G401.6 (cell line): ENCODE results near the gene HYCC1.
A peak's percentile ranks its signal among the peaks of the same experiment; 100 is the strongest.
"Not testable (repeated sequence)": the region's sequence is repeated elsewhere in the genome, so short reads cannot be mapped to it uniquely, and the experiment has no call there.

ENCODE experiments used
- FAIRE-seq: peaks from 2 replicates; lab custom pipeline; 2012; peaks lifted over from hg19 to GRCh38; lab: Jason Lieb, UNC

HYCC1 gene

DNA sequence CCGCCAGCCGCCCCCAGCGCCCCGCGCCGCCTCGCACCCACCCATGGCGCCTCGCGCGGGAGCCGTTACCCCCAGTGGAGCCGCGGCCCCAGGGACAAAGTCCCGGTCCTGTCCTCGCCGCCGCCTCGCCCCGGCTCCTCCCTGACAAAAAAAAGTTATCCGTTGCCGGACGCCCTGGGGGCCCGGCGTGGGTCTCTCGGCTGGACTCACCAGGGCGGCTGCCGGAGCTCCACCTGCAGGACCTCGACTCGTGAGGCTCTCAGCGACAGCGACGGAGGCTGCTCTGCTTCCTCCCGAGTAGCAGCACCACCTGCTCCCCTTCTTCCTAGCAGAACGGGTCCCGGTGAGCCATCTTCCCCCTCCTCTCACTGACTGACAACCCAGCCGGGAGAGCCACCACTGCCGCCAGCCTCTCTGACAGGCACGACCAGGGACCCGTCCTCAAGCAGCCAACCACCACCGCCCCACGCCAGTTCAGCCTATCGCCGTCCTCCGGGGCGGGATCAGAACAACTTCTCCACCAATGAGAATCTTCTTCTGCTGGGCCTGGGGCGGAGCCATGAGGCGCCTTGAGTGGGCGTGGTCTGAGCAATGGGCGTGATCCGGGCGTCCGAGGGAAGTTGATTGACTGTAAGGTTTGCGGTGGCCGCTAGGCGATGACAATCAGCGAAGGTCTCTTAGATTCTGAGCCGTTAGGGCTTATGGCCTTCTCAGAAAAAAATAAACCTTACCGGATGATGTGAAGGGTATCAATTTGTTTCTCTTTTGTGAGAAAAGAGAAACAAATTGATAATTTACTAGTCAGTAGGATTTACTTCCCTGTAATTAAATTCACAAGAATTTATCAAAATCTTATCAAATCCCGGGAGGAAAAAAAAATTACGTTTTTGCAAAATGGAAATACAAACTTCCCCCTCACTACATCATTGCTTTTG, at the start of gene HYCC1:
TSS of gene HYCC1 (minus strand) at position 416 of the 935 bp plus-strand sequence. CDS start 23,019 bp downstream, outside the sequence.
- peak; percentile 100 for FAIRE-seq

DNA sequence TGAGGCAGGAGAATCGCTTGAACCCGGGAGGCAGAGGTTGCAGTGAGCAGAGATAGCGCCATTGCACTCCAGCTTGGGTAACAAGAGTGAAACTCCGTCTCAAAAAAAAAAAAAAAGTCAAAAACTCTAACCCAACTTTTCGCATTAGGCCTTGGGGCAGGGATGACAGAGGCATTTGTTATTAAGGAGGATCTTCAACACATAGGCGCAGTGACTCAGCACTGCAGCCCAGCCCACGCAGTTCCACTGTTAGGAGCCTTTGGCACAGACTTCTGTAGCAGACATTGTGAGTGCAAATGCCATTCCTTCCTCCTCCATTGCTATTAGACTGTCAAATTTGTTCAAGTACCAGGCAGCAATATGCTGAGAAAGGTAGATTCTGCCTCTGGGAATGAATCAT, 48.5 kb upstream of the HYCC1 start:
- no peak for FAIRE-seq

DNA sequence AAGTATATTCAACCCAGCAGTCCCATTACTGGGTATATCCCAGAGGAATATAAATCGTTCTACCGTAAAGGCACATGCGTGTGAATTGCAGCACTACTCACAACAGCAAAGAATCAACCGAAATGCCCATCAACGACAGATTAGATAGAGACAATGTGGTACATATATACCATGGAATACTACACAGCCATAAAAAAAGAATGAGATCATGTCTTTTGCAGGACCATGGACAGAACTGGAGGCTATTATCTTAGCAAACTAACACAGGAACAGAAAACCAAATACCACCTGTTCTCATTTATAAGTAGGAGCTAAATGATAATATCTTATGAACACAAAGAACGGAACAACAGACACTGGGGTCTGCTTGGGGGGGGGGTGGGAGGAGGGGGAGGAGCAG, 47.4 kb upstream of the HYCC1 start:
- no peak for FAIRE-seq

DNA sequence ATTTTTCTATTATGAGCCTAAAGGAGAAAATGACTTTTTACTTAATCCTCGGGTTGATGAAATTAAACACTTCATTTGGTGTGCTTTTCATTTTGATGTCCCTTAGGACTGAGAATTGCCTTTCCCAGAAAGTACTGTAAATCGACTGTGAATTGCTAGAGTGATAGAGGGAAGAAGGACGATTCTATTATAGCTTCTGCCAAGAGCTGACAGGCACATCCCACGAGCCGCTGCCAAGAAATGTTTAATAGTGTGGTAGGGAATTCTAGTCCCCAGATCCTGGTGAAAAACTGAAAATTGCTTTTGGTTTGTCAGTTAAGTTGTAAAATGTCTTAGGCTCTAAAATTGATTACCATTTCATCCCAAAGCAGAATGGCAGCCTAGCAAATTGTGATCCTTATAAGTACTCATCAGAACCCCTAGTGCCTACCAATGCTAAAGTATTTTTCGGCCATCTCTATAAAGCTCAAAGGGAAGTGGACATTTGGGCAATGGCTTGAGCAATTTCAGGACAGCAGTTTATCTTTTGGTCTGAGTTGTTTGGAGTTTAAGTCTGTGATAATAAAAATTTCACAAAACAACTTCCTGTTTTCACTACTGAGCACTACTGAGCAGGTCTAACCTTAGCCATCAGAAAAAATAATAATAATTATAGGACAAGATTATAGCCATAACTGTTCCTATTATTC, 44.6 kb upstream of the HYCC1 start:
- no peak for FAIRE-seq

DNA sequence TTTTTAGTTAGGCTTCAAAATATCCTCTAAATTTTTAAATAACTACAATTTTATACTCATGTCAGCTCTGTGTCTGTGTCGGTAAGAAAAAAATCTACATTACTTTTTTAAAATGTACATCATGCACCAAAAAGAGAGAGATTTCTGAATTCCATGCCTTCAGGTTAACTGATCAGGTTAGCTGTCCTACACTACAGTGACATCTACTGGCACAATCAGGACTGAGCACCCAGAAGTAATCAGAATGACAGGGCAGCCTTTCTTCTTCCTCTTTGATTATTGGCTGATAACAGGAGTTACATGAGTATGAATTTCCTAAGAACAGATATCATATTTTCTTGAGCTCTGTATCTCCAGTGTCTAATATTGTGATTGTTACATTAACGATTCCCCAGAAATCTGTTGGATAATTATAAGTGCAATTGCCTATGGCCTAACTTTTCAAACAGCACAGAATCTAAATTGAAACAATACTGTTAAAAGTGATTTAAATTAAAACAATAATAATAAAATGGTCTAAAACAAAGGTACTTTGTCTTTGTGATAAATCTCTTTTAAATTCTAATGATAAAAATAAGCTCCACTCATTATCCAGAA, 41.8 kb upstream of the HYCC1 start:
- FAIRE-seq: peak; percentile 99

DNA sequence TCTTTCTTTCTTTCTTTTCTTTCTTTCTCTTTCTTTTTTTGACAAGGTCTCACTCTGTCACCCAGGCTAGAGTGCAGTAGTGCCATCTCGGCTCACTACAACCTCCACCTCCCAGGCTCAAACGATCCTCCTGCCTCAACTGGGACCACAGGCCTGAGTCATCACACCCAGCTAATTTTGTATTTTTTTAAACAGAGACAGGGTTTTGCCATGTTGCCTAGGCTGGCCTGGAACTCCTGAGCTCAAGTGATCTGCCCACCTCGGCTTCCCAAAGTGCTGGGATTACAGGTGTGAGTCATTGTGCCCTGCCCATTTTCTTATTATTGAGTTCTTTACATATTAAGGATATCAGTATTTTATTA, 37.2 kb upstream of the HYCC1 start:
- not testable (repeated sequence) for FAIRE-seq

DNA sequence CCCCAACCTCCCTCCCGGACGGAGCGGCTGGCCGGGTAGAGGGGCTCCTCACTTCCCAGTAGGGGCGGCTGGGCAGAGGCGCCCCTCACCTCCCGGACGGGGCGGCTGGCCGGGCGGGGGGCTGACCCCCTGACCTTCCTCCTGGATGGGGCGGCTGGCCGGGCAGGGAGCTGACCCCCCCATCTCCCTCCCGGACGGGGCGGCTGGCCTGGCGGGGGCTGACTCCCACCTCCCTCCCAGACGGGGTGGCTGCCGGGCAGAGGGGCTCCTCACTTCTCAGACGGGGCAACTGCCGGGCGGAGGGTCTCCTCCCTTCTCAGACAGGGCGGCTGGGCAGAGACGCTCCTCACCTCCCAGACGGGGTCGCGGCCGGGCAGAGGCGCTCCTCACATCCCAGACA, 32.4 kb upstream of the HYCC1 start:
- not testable (repeated sequence) for FAIRE-seq

DNA sequence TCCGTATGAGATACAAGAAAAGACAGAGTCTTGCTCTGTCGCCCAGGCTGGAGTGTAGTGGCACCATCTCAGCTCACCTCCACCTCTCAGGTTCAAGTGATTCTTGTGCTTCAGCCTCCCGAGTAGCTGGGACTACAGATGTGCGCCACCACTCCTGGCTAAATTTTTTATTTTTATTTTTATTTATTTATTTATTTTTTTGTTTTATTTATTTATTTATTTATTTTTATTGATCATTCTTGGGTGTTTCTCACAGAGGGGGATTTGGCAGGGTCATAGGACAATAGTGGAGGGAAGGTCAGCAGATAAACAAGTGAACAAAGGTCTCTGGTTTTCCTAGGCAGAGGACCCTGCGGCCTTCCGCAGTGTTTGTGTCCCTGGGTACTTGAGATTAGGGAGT, 31.2 kb upstream of the HYCC1 start:
- not testable (repeated sequence) for FAIRE-seq

DNA sequence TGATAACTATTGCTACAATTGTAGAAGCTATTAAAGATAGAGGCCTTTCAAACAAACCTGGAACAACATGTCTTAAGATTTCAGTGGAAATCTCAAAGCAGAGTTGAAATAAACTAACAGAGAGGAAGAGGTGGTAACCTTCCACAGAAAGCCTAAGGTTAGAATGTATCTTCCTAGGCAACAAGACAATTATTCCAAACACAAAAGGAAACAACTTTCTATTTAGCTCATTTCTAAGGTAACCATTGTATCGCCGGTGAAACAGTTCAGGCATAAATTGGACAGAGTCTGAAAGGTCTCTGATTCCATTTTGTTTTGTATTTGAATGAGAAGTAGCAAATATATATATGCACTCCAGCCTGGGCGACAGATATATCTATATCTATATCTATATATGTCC, 30.7 kb upstream of the HYCC1 start:
- FAIRE-seq: peak; percentile 77

DNA sequence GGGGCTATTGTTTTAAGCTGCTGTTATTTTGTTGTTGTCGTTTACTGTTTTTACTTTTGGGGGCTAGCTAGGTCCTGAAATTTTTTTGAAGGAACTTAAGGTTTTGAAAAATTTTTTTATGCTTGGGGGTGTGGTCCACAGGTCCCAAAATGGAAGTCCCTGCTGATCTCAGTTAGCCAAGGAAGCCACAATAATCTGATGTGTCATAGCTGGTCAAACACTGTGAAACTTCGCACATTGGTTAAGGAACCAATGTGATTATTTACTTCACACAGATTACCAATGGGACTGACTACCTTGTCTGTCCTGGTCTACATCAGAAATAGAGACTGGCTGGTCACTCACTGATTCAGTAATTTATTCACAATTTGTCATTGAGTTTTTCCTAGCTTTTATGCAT, 29.5 kb upstream of the HYCC1 start:
- FAIRE-seq: no peak

DNA sequence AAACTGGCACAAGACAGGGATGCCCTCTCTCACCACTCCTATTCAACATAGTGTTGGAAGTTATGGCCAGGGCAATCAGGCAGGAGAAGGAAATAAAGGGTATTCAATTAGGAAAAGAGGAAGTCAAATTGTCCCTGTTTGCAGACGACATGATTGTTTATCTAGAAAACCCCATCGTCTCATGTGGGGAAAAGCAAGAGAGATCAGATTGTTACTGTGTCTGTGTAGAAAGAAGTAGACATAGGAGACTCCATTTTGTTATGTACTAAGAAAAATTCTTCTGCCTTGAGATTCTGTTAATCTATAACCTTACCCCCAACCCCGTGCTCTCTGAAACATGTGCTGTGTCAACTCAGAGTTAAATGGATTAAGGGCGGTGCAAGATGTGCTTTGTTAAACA, 25.7 kb upstream of the HYCC1 start:
- not testable (repeated sequence) for FAIRE-seq

DNA sequence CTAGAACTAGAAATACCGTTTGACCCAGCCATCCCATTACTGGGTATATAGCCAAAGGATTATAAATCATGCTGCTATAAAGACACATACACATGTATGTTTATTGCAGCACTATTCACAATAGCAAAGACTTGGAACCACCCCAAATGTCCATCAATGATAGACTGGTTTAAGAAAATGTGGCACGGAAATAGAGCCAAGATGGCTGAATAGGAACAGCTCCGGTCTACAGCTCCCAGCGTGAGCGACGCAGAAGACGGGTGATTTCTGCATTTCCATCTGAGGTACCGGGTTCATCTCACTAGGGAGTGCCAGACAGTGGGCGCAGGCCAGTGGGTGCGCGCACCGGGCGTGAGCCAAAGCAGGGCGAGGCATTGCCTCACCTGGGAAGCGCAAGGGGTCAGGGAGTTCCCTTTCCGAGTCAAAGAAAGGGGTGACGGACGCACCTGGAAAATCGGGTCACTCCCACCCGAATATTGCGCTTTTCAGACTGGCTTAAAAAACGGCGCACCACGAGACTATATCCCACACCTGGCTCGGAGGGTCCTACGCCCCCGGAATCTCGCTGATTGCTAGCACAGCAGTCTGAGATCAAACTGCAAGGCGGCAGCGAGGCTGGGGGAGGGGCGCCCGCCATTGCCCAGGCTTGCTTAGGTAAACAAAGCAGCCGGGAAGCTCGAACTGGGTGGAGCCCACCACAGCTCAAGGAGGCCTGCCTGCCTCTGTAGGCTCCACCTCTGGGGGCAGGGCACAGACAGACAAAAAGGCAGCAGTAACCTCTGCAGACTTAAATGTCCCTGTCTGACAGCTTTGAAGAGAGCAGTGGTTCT, 21.8 kb upstream of the HYCC1 start:
- FAIRE-seq: not testable (repeated sequence)

DNA sequence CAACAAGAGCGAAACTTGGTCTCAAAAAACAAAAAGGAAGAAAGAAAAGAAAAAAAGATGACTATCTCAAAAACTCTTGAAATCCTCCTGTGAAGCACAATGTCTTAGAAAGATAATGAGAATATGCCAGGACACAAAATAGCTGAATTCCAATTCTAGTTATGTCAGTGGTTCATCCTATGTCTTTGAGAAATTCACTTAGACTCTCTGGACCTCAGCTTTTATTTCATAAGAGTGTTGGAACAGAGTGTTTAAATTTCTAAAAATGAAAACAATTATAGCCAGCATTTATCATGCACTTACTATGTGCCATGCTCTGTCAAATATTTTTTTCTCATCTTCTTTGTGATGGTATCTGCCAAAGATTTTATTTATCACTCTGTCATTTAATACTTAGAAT, 13.3 kb upstream of the HYCC1 start:
- no peak for FAIRE-seq

DNA sequence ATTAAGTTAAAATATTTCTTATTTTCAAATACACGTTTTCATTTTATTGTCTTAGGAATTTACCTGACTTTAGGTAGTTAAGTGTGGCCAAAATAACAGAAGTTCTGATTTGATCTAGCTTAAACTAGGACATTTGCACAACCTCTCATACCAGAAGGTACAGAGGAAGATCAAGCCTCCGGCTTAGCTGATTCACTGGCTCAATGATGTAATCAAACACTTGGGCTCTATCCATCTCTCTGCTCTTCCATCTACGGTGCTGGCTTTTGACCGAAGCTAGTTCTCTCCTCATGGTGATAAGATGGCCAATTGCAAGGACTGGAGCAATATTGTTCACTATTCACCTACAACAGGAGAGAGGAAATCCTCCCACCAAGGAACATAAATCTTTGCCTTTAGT, 12.2 kb upstream of the HYCC1 start:
- FAIRE-seq: no peak

DNA sequence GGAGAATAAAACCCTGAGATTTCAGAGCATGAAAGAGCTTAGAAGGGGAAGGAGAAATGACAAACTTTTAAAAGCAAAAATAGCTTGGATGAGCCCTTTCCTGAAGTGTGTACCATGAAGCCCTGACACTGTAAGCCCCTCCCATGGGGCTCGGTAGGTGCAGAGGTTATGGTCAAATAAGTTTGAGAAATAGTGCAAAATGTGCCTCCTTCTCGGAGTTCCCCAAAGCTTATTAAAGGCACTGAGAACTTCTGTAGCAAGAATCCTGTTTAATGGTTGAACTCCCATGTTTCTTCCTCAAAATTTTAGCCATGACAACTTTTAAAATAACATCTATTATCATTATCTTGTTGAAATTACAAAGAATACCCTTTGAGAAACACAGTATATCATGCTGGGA, 10.5 kb upstream of the HYCC1 start:
- FAIRE-seq: no peak

DNA sequence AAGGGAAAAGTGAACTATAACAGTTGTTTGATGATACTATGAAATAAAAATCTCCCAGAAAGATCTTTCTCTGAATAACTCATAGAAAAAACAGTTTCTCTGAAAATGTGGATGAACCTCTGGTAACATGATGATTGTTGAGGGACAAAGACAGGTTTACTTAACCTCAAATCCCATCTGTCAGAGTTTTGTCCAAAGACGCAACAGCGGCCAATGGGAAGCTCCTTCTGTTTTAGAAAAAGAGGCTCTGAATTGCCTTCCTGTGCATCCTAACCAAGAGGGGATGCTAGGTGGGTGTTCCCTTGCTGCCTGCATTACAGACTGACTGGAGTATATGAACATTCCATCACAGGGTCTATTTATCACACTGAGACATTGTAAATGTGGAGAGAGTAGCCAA, 8.9 kb upstream of the HYCC1 start:
- no peak for FAIRE-seq

DNA sequence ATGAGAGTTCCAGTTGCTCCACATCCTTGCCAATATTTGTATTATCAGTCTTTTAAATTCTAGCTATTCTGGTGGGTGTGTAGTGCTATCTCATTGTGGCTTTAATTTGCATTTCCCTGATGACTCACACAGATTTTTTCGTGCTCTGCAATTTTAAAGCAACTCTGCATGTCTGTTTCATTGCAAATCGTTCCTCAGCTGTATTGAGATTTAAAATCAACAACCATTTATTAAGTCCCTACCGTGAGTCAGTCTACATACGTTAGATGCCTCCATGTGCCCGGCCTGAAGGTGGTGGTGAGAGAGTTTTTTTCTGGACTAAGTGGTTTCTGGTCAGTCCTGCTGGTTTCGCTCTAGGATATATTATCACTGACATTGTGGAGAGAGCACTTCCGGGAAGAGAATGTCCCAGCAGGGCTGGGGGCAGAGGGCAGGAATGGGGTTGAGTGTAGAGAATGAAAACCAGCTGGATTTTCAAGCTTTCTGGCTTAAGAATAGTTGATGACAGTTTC, 8.4 kb upstream of the HYCC1 start:
- no peak for FAIRE-seq

DNA sequence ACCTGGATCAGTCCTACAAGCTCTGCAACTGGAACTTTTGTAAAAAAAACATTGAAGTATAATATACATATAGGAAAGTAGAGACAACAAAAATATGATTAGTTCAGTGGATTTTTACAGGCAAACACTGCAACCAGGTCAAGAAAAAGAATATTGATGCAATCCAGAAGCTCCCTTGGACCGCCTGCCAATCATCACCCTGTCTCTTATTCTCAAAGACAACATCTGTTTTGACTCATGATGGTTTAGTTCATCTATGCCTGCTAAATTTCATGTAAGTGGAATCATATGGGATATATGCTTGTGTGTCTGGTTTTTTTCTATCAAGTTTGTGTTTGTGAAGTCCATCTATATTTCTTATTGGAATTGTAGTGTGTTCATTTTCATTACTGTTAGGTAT, 7.7 kb upstream of the HYCC1 start:
- no peak for FAIRE-seq

DNA sequence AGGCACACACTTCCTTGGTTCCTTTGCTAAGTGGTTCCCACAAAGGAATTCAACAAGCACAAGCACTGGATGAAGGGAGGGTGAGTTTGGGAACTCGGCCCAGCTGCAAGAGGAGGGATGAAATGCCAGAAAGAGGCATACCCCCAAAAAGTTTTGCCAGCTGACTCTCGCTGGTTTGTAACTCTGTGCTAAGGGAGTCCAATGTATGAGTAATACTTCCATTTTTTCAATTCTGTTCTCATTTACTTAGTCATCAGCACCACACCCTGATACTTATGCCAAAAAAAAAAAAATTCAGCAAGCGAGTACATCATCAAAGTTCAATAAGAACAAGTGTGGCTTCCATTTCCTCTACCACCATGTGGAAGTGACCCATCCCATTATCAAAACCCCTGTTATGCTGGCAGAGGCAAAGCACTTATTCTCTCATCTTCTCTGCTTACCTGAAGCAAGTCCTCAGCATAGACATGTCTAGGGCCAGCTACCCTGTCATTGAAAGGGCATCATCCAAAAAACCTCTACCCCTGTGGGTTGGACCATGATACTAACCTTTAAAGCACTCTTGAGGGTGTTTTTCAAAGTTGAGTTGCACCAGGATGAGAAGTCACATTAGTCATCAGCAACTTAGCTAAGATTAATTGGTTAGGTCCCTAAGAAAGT, 6.9 kb upstream of the HYCC1 start:
- FAIRE-seq: no peak

DNA sequence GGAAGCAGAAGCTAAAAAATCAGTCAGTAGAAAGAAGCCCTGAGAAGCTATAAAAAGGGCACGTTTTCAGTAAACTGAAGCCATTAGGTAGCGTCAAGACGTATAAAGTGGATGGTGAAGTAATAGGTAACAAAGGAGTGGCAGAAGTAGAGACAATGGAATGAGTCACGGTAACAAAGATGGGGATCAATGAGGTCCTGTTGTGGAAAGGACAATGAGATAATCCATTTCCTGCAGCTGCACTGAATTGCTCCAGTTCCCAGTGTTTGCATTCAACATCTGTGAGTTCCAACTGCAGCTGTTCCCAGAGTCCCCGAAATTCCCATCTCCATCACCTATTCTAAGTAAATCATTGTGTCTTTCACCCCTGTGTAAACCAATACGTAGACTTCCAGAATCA, 4.8 kb upstream of the HYCC1 start:
- FAIRE-seq: no peak

DNA sequence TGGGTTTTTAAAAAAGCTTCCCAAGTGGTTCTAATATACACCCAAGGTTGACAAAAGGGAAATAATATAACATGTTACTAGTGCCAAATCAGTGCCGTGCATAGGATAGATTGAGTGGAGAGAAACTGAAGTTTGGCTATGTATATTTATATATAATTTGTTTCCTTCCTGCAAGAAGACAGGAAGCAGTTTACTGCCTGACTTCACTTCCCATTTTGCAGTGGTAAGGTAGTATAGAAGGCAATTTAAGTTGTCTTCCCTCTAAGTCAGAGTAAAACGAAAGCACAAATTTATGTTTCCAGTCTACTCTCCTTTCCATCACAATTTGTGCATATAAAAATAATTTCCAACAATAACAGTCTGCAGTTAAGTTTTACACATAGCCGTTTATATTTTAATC, 3.4 kb upstream of the HYCC1 start:
- no peak for FAIRE-seq
